GM23338 (cell line): ENCODE measurements around the gene TGM6. TPM values are rescaled to one million over a fixed set of nuclear protein-coding genes. Genes with fewer than 3 reads are reported as not detected.

Source experiments
- ATAC-seq: fragments of 200-7000 bp; cut with Tn5 transposase; 3 replicates; pipeline ENCODE4 v1.9.1; 2020
- DNase-seq: peaks from one replicate; pipeline ENCODE4 v3.0.0-alpha.2; 2015; ENCODE audit warnings: low spot score
- H2AFZ ChIP-seq: fragments of 200-600 bp; sonication (generic); 2 replicates; pipeline ENCODE4 v1.8.0; 2016; ENCODE audit warnings: antibody characterized with exemption, mild to moderate bottlenecking, moderate library complexity
- H3F3A ChIP-seq: fragments of 200-600 bp; sonication (generic); replicated peaks from 2 replicates; pipeline ENCODE4 v1.8.0; 2017; ENCODE audit warnings: antibody characterized with exemption, mixed run types, low read depth
- H3K27ac ChIP-seq: fragments of 200-600 bp; sonication (generic); 2 replicates; pipeline ENCODE4 v1.6.1; 2016; ENCODE audit warnings: low read depth
- H3K27me3 ChIP-seq: fragments of 200-600 bp; sonication (generic); 2 replicates; pipeline ENCODE4 v1.8.0; 2016; ENCODE audit warnings: mild to moderate bottlenecking, mixed run types, moderate library complexity; ENCODE audit not compliant: insufficient read depth
- H3K36me3 ChIP-seq: fragments of 200-600 bp; sonication (generic); 2 replicates; pipeline ENCODE4 v1.8.0; 2016; ENCODE audit warnings: mild to moderate bottlenecking; ENCODE audit not compliant: insufficient read depth
- H3K4me1 ChIP-seq: fragments of 200-600 bp; sonication (generic); 2 replicates; pipeline ENCODE4 v1.8.0; 2016; ENCODE audit warnings: mild to moderate bottlenecking, moderate library complexity; ENCODE audit not compliant: insufficient read depth
- H3K4me2 ChIP-seq: fragments of 200-600 bp; sonication (generic); 2 replicates; pipeline ENCODE4 v1.7.1; 2017; ENCODE audit warnings: mixed run types
- H3K4me3 ChIP-seq: fragments of 200-600 bp; sonication (generic); 2 replicates; pipeline ENCODE4 v1.6.1; 2016; ENCODE audit warnings: mixed run types
- H3K79me2 ChIP-seq: fragments of 200-600 bp; sonication (generic); replicated peaks from 2 replicates; pipeline ENCODE4 v1.8.0; 2017; ENCODE audit warnings: mild to moderate bottlenecking; ENCODE audit not compliant: insufficient read depth
- H3K9me2 ChIP-seq: fragments of 200-600 bp; sonication (generic); 2 replicates; pipeline ENCODE4 v1.8.0; 2017; ENCODE audit not compliant: insufficient read depth
- H4K20me1 ChIP-seq: fragments of 200-600 bp; sonication (generic); replicated peaks from 2 replicates; pipeline ENCODE4 v1.8.0; 2017; ENCODE audit warnings: mild to moderate bottlenecking; ENCODE audit not compliant: insufficient read depth
- H3K27ac Mint-ChIP-seq: 2 replicates; pipeline ENCODE4 v1.8.0; 2020; ENCODE audit warnings: inconsistent platforms, mild to moderate bottlenecking, moderate library complexity, mixed read lengths
- H3K27me3 Mint-ChIP-seq: 3 replicates; pipeline ENCODE4 v1.8.0; 2022; ENCODE audit warnings: low read depth, mild to moderate bottlenecking, moderate library complexity, mixed read lengths, inconsistent platforms; ENCODE audit not compliant: insufficient read depth, poor library complexity
- H3K36me3 Mint-ChIP-seq: 3 replicates; pipeline ENCODE4 v1.8.0; 2021; ENCODE audit warnings: low read depth, mild to moderate bottlenecking, inconsistent platforms, moderate library complexity, mixed read lengths
- H3K4me1 Mint-ChIP-seq: 3 replicates; pipeline ENCODE4 v1.8.0; 2020; ENCODE audit warnings: mild to moderate bottlenecking, inconsistent platforms, mixed read lengths
- H3K4me3 Mint-ChIP-seq: 3 replicates; pipeline ENCODE4 v1.8.0; 2021; ENCODE audit warnings: moderate library complexity, mild to moderate bottlenecking, inconsistent platforms, mixed read lengths
- H3K9me3 Mint-ChIP-seq: 3 replicates; pipeline ENCODE4 v1.8.0; 2020; ENCODE audit warnings: moderate library complexity, mild to moderate bottlenecking, inconsistent platforms, mixed read lengths
- CTCF ChIP-seq, 2 experiments: fragments of 200-600 bp in 1 of 2; sonication (generic) in 1 of 2; conservative IDR thresholded peaks; 2 replicates each; pipeline versions ENCODE4 v1.5.1 to v1.6.1; 2016 to 2017; ENCODE audit warnings: antibody characterized with exemption in 2 of 2, low read depth in 2 of 2, mild to moderate bottlenecking in 2 of 2, moderate library complexity in 1 of 2
- POLR2AphosphoS5 ChIP-seq: IDR thresholded peaks from 2 replicates; pipeline ENCODE4 v1.6.1; 2016; ENCODE audit warnings: antibody characterized with exemption, low read depth
- ZNF331 ChIP-seq: fragments of 250-450 bp; sonication (Bioruptor Pico); IDR thresholded peaks from 2 replicates; pipeline ENCODE4 v1.5.0; 2020; ENCODE audit warnings: low read depth, mild to moderate bottlenecking, moderate library complexity
- ZNF462 ChIP-seq: fragments of 250-450 bp; sonication (Bioruptor Pico); IDR thresholded peaks from 2 replicates; pipeline ENCODE4 v1.5.0; 2020; ENCODE audit warnings: mild to moderate bottlenecking, moderate library complexity
- polyA plus RNA-seq: library from polyadenylated mRNA; unstranded; fragments of >200 nt; fragmentation: Nextera tagmentation; extraction: Ambion mirVana; gene quantifications from 2 replicates; pipeline ENCODE4 v1.2.1, GENCODE V29; 2016
- total RNA-seq: library from RNA; depleted of rRNA; stranded (reverse); fragments of >200 nt; shearing (Covaris generic); gene quantifications from 2 replicates; pipeline ENCODE4 v1.2.3, GENCODE V29; 2014

Gene TGM6
- total and polyA plus RNA-seq, 2 experiments from 2014 or later, result not detected

GRCh38 chr20:2421247-2421646 lies 40.5 kb downstream of the TGM6 start:
- Histone ChIP-seq H2AFZ (no peak overlapping the region), H3K4me1 (no peaks in the 10 kb centered on the region), H3K36me3 (no peaks in the 10 kb centered on the region), H3F3A (no peaks in the 10 kb centered on the region), H3K9me2 (peaks cover 3% of the 10 kb centered on the region; the same call in 1 of the 2 replicates), H3K4me2 (no peak overlapping the region), H4K20me1 (no peaks in the 10 kb centered on the region), H3K27ac (no peak overlapping the region), H3K27me3 (no peaks in the 10 kb centered on the region), H3K79me2 (no peaks in the 10 kb centered on the region), H3K4me3 (no peak overlapping the region)
- ATAC-seq (no peak), DNase-seq (no peak)
- H3K36me3 Mint-ChIP-seq, result no peaks in the 10 kb centered on the region
- no peak for TF ChIP-seq ZNF462 (CRISPR knock-in tag)
- peak in 1 of 2 experiments; percentile 40; a peak in 3 of 4 replicates for TF ChIP-seq CTCF (conservative IDR thresholded peaks at IDR 0.05; ENCODE audit: low read depth in 2 of 2)
- no peaks in the 10 kb centered on the region for H3K4me1 Mint-ChIP-seq
- no peak overlapping the region for H3K4me3 Mint-ChIP-seq
- peaks cover 2% of the 10 kb centered on the region for H3K27me3 Mint-ChIP-seq
- no peak overlapping the region for H3K27ac Mint-ChIP-seq
- no peaks in the 10 kb centered on the region for H3K9me3 Mint-ChIP-seq

GRCh38 chr20:2429051-2429450 lies 48.4 kb downstream of the TGM6 start:
- H3K9me2 ChIP-seq, result peaks cover 7% of the 10 kb centered on the region; the same call in 1 of the 2 replicates
- no peak overlapping the region for H2AFZ ChIP-seq
- H3K27me3 ChIP-seq, result no peaks in the 10 kb centered on the region
- no peaks in the 10 kb centered on the region for H4K20me1 ChIP-seq
- no peaks in the 10 kb centered on the region for H3K4me1 ChIP-seq
- peaks cover 6% of the 10 kb centered on the region for H3K27me3 Mint-ChIP-seq
- no peak for DNase-seq
- H3K36me3 ChIP-seq, result no peaks in the 10 kb centered on the region
- no peaks in the 10 kb centered on the region for H3K9me3 Mint-ChIP-seq
- H3K27ac ChIP-seq, result no peak overlapping the region
- H3K4me3 ChIP-seq, result no peak overlapping the region
- no peaks in the 10 kb centered on the region for H3F3A ChIP-seq
- no peak for ATAC-seq
- H3K4me2 ChIP-seq, result no peak overlapping the region
- no peaks in the 10 kb centered on the region for H3K4me1 Mint-ChIP-seq
- no peaks in the 10 kb centered on the region for H3K79me2 ChIP-seq
- H3K4me3 Mint-ChIP-seq, result no peak overlapping the region
- H3K36me3 Mint-ChIP-seq, result no peaks in the 10 kb centered on the region
- H3K27ac Mint-ChIP-seq, result no peak overlapping the region
- no peak for TF ChIP-seq POLR2AphosphoS5
- no peak for TF ChIP-seq ZNF462 (CRISPR knock-in tag)
- TF ChIP-seq ZNF331 (CRISPR knock-in tag), result no peak
